Activated CD8-positive, alpha-beta T cell treated with anti-CD3 and anti-CD28 coated beads, Interleukin-2, amount 10 ng/mL, durations not matched to agents 7 days and 5 days (primary cell): ENCODE measurements around the gene SIVA1. TPM values are rescaled to one million over a fixed set of nuclear protein-coding genes. Genes with fewer than 3 reads are reported as not detected.

Experiments
- ATAC-seq: fragments of 150-1000 bp; cut with Tn5 transposase; one replicate; pipeline ENCODE4 v1.10.0; 2021; ENCODE audit warnings: moderate library complexity
- CTCF ChIA-PET: fragments of 350-600 bp; sonication (Branson Sonifier 250); formaldehyde crosslinking; loops from one replicate; lab custom pipeline; 2021; ENCODE audit warnings: antibody characterized with exemption; lab: Charles Lee
- POLR2A ChIA-PET: fragments of 350-600 bp; sonication (Branson Sonifier 250); formaldehyde crosslinking; loops from one replicate; lab custom pipeline; 2021; ENCODE audit warnings: antibody characterized with exemption; lab: Charles Lee
- DNase-seq: peaks from one replicate; pipeline ENCODE4 v3.0.0-alpha.2; 2020
- H3K27ac Mint-ChIP-seq: one replicate; pipeline ENCODE4 v1.8.0; 2021; ENCODE audit warnings: mild to moderate bottlenecking, mixed read lengths
- H3K27me3 Mint-ChIP-seq: one replicate; pipeline ENCODE4 v1.8.0; 2021; ENCODE audit warnings: low read depth, mixed read lengths
- H3K36me3 Mint-ChIP-seq: one replicate; pipeline ENCODE4 v1.8.0; 2021; ENCODE audit warnings: low read depth, mixed read lengths
- H3K4me1 Mint-ChIP-seq: one replicate; pipeline ENCODE4 v1.8.0; 2021; ENCODE audit warnings: low read depth, mixed read lengths
- H3K4me3 Mint-ChIP-seq: one replicate; pipeline ENCODE4 v1.8.0; 2021; ENCODE audit warnings: mild to moderate bottlenecking, mixed read lengths
- H3K9me3 Mint-ChIP-seq: one replicate; pipeline ENCODE4 v1.8.0; 2022; ENCODE audit warnings: mixed read lengths; ENCODE audit not compliant: insufficient read depth
- total RNA-seq, 2 experiments: library from RNA; stranded (reverse); gene quantifications; one replicate each; pipeline ENCODE4 v1.2.3, GENCODE V29; 2021

The SIVA1 gene
- total RNA-seq, 2 experiments from 2014 or later: 175 to 186 TPM

GRCh38 chr14:104792945-104793702, 40.2 kb downstream of the SIVA1 start:
- Mint-ChIP-seq H3K27me3 (no peaks in the 10 kb centered on the region), H3K9me3 (no peaks in the 10 kb centered on the region), H3K36me3 (peaks cover 18% of the 10 kb centered on the region), H3K4me3 (peak overlapping the region; percentile 94), H3K27ac (peak overlapping the region; percentile 82), H3K4me1 (peaks cover 37% of the 10 kb centered on the region)
- ChIA-PET CTCF (interaction anchor here (0.6 to 2.2 kb wide), 3 partner anchors 23 to 26 kb away, joined by 3 to 7 read pairs (median 3); no protein-coding TSS in a partner anchor), POLR2A (no interaction called here)
- DNase-seq (no peak), ATAC-seq (no peak)

GRCh38 chr14:104793703-104793959, 40.7 kb downstream of the SIVA1 start:
- no peak for ATAC-seq
- Mint-ChIP-seq H3K36me3 (peaks cover 18% of the 10 kb centered on the region), H3K4me3 (peak overlapping the region; percentile 94), H3K27ac (peak overlapping the region; percentile 82), H3K9me3 (no peaks in the 10 kb centered on the region), H3K4me1 (peaks cover 37% of the 10 kb centered on the region), H3K27me3 (peaks cover 5% of the 10 kb centered on the region)
- POLR2A ChIA-PET: no interaction called here
- CTCF ChIA-PET: interaction anchor here (2.2 kb wide), 1 partner anchor 23 kb away, joined by 7 read pairs; no protein-coding TSS in a partner anchor
- DNase-seq: no peak

GRCh38 chr14:104794099-104794498, 41.2 kb downstream of the SIVA1 start:
- DNase-seq: peak; percentile 70
- Mint-ChIP-seq H3K27me3 (peaks cover 8% of the 10 kb centered on the region), H3K36me3 (peaks cover 18% of the 10 kb centered on the region), H3K27ac (peak overlapping the region; percentile 82), H3K4me3 (peak overlapping the region; percentile 94), H3K9me3 (no peaks in the 10 kb centered on the region), H3K4me1 (peaks cover 38% of the 10 kb centered on the region)
- peak; percentile 25 for ATAC-seq
- POLR2A ChIA-PET: interaction anchor here (1.0 kb wide), 1 partner anchor 42 kb away, joined by 4 read pairs; the partner anchor contains the start of gene SIVA1
- CTCF ChIA-PET: interaction anchor here (1.2 to 2.2 kb wide), 3 partner anchors 24 to 32 kb away, joined by 6 to 9 read pairs (median 7); no protein-coding TSS in a partner anchor

GRCh38 chr14:104794631-104794992, 41.7 kb downstream of the SIVA1 start:
- Mint-ChIP-seq H3K4me1 (peaks cover 40% of the 10 kb centered on the region), H3K36me3 (peaks cover 18% of the 10 kb centered on the region), H3K27me3 (peaks cover 10% of the 10 kb centered on the region), H3K9me3 (no peaks in the 10 kb centered on the region), H3K4me3 (peak overlapping the region; percentile 94), H3K27ac (peak overlapping the region; percentile 82)
- ATAC-seq: peak; percentile 9
- DNase-seq: no peak
- CTCF ChIA-PET: interaction anchor here (1.2 to 2.2 kb wide), 3 partner anchors 24 to 31 kb away, joined by 6 to 9 read pairs (median 7); no protein-coding TSS in a partner anchor
- POLR2A ChIA-PET: interaction anchor here (1.0 kb wide), 1 partner anchor 42 kb away, joined by 4 read pairs; the partner anchor contains the start of gene SIVA1

GRCh38 chr14:104794993-104795780, 42.2 kb downstream of the SIVA1 start, which contains the start of gene AKT1:
AKT1 (minus strand) TSS chr14:104795748; CDS start chr14:104792643, 3,105 bp downstream.
- ATAC-seq: peak; percentile 57
- peak within 1 kb of the TSS; percentile 82 for H3K27ac Mint-ChIP-seq

GRCh38 chr14:104795781-104796686, 43.1 kb downstream of the SIVA1 start:
- Mint-ChIP-seq H3K4me1 (peaks cover 42% of the 10 kb centered on the region), H3K4me3 (peak overlapping the region; percentile 67), H3K27ac (peak overlapping the region; percentile 76), H3K27me3 (peaks cover 10% of the 10 kb centered on the region), H3K9me3 (no peaks in the 10 kb centered on the region), H3K36me3 (peaks cover 11% of the 10 kb centered on the region)
- ChIA-PET CTCF (interaction anchor here (1.0 kb wide), 1 partner anchor 27 kb away, joined by 3 read pairs; no protein-coding TSS in a partner anchor), POLR2A (interaction anchor here (0.9 to 1.0 kb wide), 2 partner anchors 44 to 505 kb away, joined by 3 read pairs; partner anchors contain the start of gene SIVA1)
- DNase-seq: peak; percentile 55
- peak; percentile 64 for ATAC-seq

More at GRCh38 chr14:104794993-104795780, 42.2 kb downstream of the SIVA1 start, which contains the start of gene AKT1:
- Mint-ChIP-seq H3K27me3 (peaks cover 10% of the 10 kb centered on the region), H3K36me3 (peaks cover 14% of the 10 kb centered on the region), H3K9me3 (no peaks in the 10 kb centered on the region), H3K4me1 (peaks cover 45% of the 10 kb centered on the region), H3K4me3 (peak within 1 kb of the TSS; percentile 94)
- DNase-seq: peak; percentile 33
- POLR2A ChIA-PET: interaction anchor here (1.0 kb wide), 2 partner anchors 43 kb away, joined by 3 to 4 read pairs; partner anchors contain the start of gene SIVA1
- CTCF ChIA-PET: interaction anchor here (1.2 to 2.2 kb wide), 3 partner anchors 25 to 31 kb away, joined by 6 to 9 read pairs (median 7); no protein-coding TSS in a partner anchor

- peaks cover 10% of the 10 kb centered on the region for H3K27me3 Mint-ChIP-seq
- ATAC-seq (no peak), DNase-seq (no peak)
- POLR2A ChIA-PET: interaction anchor here (0.9 kb wide), 1 partner anchor 505 kb away, joined by 3 read pairs; no protein-coding TSS in a partner anchor
- H3K4me1 Mint-ChIP-seq: peaks cover 43% of the 10 kb centered on the region
- CTCF ChIA-PET: interaction anchor here (1.0 kb wide), 1 partner anchor 28 kb away, joined by 3 read pairs; no protein-coding TSS in a partner anchor
- peaks cover 8% of the 10 kb centered on the region for H3K36me3 Mint-ChIP-seq
- H3K4me3 Mint-ChIP-seq: peak overlapping the region; percentile 67
- peak overlapping the region; percentile 76 for H3K27ac Mint-ChIP-seq
- H3K9me3 Mint-ChIP-seq: no peaks in the 10 kb centered on the region
These were observed 43.7 kb downstream of the SIVA1 start for GRCh38 chr14:104796687-104797081.

GRCh38 chr14:104797115-104798044, 44.4 kb downstream of the SIVA1 start:
- Mint-ChIP-seq H3K9me3 (no peaks in the 10 kb centered on the region), H3K4me3 (peak overlapping the region; percentile 67), H3K27me3 (peaks cover 10% of the 10 kb centered on the region), H3K4me1 (peaks cover 49% of the 10 kb centered on the region), H3K36me3 (peaks cover 8% of the 10 kb centered on the region), H3K27ac (no peak overlapping the region)
- no peak for DNase-seq
- ChIA-PET CTCF (interaction anchor here (1.0 kb wide), 1 partner anchor 28 kb away, joined by 3 read pairs; no protein-coding TSS in a partner anchor), POLR2A (no interaction called here)
- ATAC-seq: no peak

GRCh38 chr14:104798300-104799243, 45.6 kb downstream of the SIVA1 start:
- ATAC-seq: no peak
- no peaks in the 10 kb centered on the region for H3K9me3 Mint-ChIP-seq
- peak overlapping the region; percentile 72 for H3K27ac Mint-ChIP-seq
- ChIA-PET CTCF (no interaction called here), POLR2A (interaction anchor here (0.6 to 0.8 kb wide), 2 partner anchors 221 to 267 kb away, joined by 3 read pairs; partner anchors contain the start of gene GPR132)
- H3K4me1 Mint-ChIP-seq: peaks cover 43% of the 10 kb centered on the region
- peaks cover 10% of the 10 kb centered on the region for H3K27me3 Mint-ChIP-seq
- H3K4me3 Mint-ChIP-seq: peak overlapping the region; percentile 26
- DNase-seq: peak; percentile 27
- H3K36me3 Mint-ChIP-seq: peaks cover 6% of the 10 kb centered on the region
